Ishikawa (cell line): ENCODE results near the gene WDR82.

Source experiments
- CEBPB ChIP-seq: IDR thresholded peaks from 2 replicates; pipeline ENCODE4 v1.6.1; 2012
- CREB1 ChIP-seq: IDR thresholded peaks from 2 replicates; pipeline ENCODE4 v1.6.1; 2012; ENCODE audit warnings: low read depth
- EGR1 ChIP-seq: IDR thresholded peaks from 2 replicates; pipeline ENCODE4 v1.6.1; 2012
- EP300 ChIP-seq: IDR thresholded peaks from 2 replicates; pipeline ENCODE4 v1.6.1; 2012; ENCODE audit warnings: borderline replicate concordance
- FOXM1 ChIP-seq: IDR thresholded peaks from 2 replicates; pipeline ENCODE4 v1.6.1; 2012; ENCODE audit warnings: low read depth, borderline replicate concordance
- MAX ChIP-seq: IDR thresholded peaks from 2 replicates; pipeline ENCODE4 v1.6.1; 2012
- NFIC ChIP-seq: IDR thresholded peaks from 2 replicates; pipeline ENCODE4 v1.6.1; 2012
- RAD21 ChIP-seq: IDR thresholded peaks from 2 replicates; pipeline ENCODE4 v1.6.1; 2012; ENCODE audit warnings: low read depth
- REST ChIP-seq: IDR thresholded peaks from 2 replicates; pipeline ENCODE4 v1.6.1; 2012; ENCODE audit warnings: low read depth, mild to moderate bottlenecking
- TAF1 ChIP-seq: IDR thresholded peaks from 2 replicates; pipeline ENCODE4 v1.6.1; 2012; ENCODE audit warnings: low read depth, mild to moderate bottlenecking
- TCF12 ChIP-seq: IDR thresholded peaks from 2 replicates; pipeline ENCODE4 v1.6.1; 2012; ENCODE audit warnings: low read depth
- TEAD4 ChIP-seq: IDR thresholded peaks from 2 replicates; pipeline ENCODE4 v1.6.1; 2012
- USF1 ChIP-seq: IDR thresholded peaks from 2 replicates; pipeline ENCODE4 v1.6.1; 2012
- YY1 ChIP-seq: IDR thresholded peaks from 2 replicates; pipeline ENCODE4 v1.6.1; 2012; ENCODE audit warnings: low read depth
- ZBTB7A ChIP-seq: IDR thresholded peaks from 2 replicates; pipeline ENCODE4 v1.6.1; 2012; ENCODE audit warnings: low read depth

The WDR82 gene

GRCh38 chr3:52257911-52258310 lies 20.5 kb downstream of the WDR82 start:
- no peak for TF ChIP-seq TEAD4
- TF ChIP-seq CEBPB: no peak
- TF ChIP-seq REST: no peak
- TF ChIP-seq YY1: no peak
- no peak for TF ChIP-seq MAX
- TF ChIP-seq NFIC: no peak
- TF ChIP-seq USF1: no peak
- TF ChIP-seq TAF1: no peak
- TF ChIP-seq TCF12: no peak
- no peak for TF ChIP-seq EP300
- no peak for TF ChIP-seq FOXM1
- TF ChIP-seq CREB1: no peak
- no peak for TF ChIP-seq ZBTB7A
- TF ChIP-seq EGR1: no peak
- TF ChIP-seq RAD21: no peak

- no peak for TF ChIP-seq TEAD4
- no peak for TF ChIP-seq USF1
- no peak for TF ChIP-seq RAD21
- no peak for TF ChIP-seq FOXM1
- TF ChIP-seq CEBPB: no peak
- TF ChIP-seq EGR1: no peak
- no peak for TF ChIP-seq TCF12
- no peak for TF ChIP-seq ZBTB7A
- TF ChIP-seq MAX: no peak
- TF ChIP-seq NFIC: no peak
- no peak for TF ChIP-seq REST
- TF ChIP-seq TAF1: no peak
- no peak for TF ChIP-seq CREB1
- no peak for TF ChIP-seq YY1
- TF ChIP-seq EP300: no peak
Observed at GRCh38 chr3:52256622-52257021, 21.8 kb downstream of the WDR82 start.

GRCh38 chr3:52256159-52256558 lies 22.3 kb downstream of the WDR82 start:
- TF ChIP-seq FOXM1 (no peak), EP300 (no peak)

- no peak for TF ChIP-seq CEBPB
- TF ChIP-seq MAX: no peak
- no peak for TF ChIP-seq EGR1
- TF ChIP-seq TEAD4: no peak
- no peak for TF ChIP-seq YY1
- no peak for TF ChIP-seq REST
- no peak for TF ChIP-seq EP300
- TF ChIP-seq RAD21: no peak
- TF ChIP-seq TCF12: no peak
- TF ChIP-seq CREB1: no peak
- TF ChIP-seq TAF1: no peak
- TF ChIP-seq NFIC: no peak
- TF ChIP-seq FOXM1: no peak
- TF ChIP-seq ZBTB7A: no peak
- TF ChIP-seq USF1: no peak
Observed at GRCh38 chr3:52254608-52255007, 23.8 kb downstream of the WDR82 start.
